Stomach (tissue), 4 donors: Measurements from ENCODE around the gene PLCG2.

ENCODE experiments used
- POLR2AphosphoS5 ChIP-seq, 3 donors: sonication (generic); formaldehyde crosslinking; IDR thresholded peaks; one replicate each; pipeline ENCODE4 v1.6.1; 2016; ENCODE audit warnings: antibody characterized with exemption in 3 of 3
- TF ChIP-seq, protein P1 (sequence below), 7 experiments: fragments of 450-650 bp in 4 of 7; fragments of 200-600 bp in 3 of 7; sonication (generic) in 3 of 7; IDR thresholded peaks; one replicate each; pipeline ENCODE4 v1.5.1; 2016 to 2019; ENCODE audit warnings: antibody characterized with exemption in 7 of 7, control low read depth in 2 of 7, mild to moderate bottlenecking in 1 of 7

DNA sequence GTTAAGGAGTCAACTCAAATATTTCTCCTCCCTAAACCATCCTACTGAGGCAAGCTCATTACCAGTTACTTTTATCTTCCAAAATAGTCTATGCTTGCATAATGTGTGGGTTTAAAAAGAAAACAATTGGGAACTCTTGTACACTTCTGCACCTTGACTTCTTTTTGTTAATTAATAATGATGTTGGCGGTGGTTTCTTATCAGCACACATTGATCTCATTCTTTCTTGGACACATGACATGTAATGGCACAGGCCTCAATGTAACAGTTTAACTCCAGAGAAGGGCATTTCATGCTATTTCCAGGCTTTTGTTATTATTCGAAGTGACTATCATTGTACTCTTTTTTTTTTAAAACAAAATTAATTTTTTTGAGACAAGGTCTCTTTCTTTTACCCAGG is 7.8 kb downstream of the PLCG2 start:
- TF ChIP-seq POLR2AphosphoS5 (IDR thresholded peaks at IDR 0.05): no peak
- TF ChIP-seq, protein P1, sequence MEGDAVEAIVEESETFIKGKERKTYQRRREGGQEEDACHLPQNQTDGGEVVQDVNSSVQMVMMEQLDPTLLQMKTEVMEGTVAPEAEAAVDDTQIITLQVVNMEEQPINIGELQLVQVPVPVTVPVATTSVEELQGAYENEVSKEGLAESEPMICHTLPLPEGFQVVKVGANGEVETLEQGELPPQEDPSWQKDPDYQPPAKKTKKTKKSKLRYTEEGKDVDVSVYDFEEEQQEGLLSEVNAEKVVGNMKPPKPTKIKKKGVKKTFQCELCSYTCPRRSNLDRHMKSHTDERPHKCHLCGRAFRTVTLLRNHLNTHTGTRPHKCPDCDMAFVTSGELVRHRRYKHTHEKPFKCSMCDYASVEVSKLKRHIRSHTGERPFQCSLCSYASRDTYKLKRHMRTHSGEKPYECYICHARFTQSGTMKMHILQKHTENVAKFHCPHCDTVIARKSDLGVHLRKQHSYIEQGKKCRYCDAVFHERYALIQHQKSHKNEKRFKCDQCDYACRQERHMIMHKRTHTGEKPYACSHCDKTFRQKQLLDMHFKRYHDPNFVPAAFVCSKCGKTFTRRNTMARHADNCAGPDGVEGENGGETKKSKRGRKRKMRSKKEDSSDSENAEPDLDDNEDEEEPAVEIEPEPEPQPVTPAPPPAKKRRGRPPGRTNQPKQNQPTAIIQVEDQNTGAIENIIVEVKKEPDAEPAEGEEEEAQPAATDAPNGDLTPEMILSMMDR (IDR thresholded peaks at IDR 0.05): no peak
